H7 (cell line): Measurements from ENCODE around the gene CD300LF. TPM values are rescaled to one million over a fixed set of nuclear protein-coding genes. Genes with fewer than 3 reads are reported as not detected.

Experiments used
- DNase-seq: peaks from one replicate; pipeline ENCODE4 v3.0.0; 2012
- H3K27me3 ChIP-seq: 2 replicates; pipeline ENCODE4 v1.6.0; 2011; ENCODE audit warnings: mild to moderate bottlenecking, low read length; ENCODE audit not compliant: control insufficient read depth, insufficient read depth
- H3K36me3 ChIP-seq: replicated peaks from 2 replicates; pipeline ENCODE4 v1.5.1; 2011; ENCODE audit warnings: low read length; ENCODE audit not compliant: control insufficient read depth, insufficient read depth
- H3K4me3 ChIP-seq: 2 replicates; pipeline ENCODE4 v1.5.1; 2011; ENCODE audit warnings: low read depth, mild to moderate bottlenecking, control low read depth, low read length, moderate library complexity; ENCODE audit not compliant: insufficient read depth
- total RNA-seq: library from RNA; depleted of rRNA; stranded (reverse); fragments of >200 nt; shearing (Covaris generic); gene quantifications from 2 replicates; pipeline ENCODE4 v1.2.3, GENCODE V29; 2014

CD300LF gene
- total RNA-seq, 1 experiment from 2014 or later: not detected

GRCh38 chr17:74740641-74741387 is 28.1 kb upstream of the CD300LF start:
- H3K36me3 ChIP-seq: no peaks in the 10 kb centered on the region
- H3K4me3 ChIP-seq: no peak overlapping the region
- peaks cover 11% of the 10 kb centered on the region for H3K27me3 ChIP-seq
- peak; percentile 18 for DNase-seq

GRCh38 chr17:74740173-74740572 is 27.4 kb upstream of the CD300LF start:
- H3K27me3 ChIP-seq: peaks cover 13% of the 10 kb centered on the region
- H3K4me3 ChIP-seq: no peak overlapping the region
- DNase-seq: no peak
- H3K36me3 ChIP-seq: no peaks in the 10 kb centered on the region

- Histone ChIP-seq H3K27me3 (peaks cover 14% of the 10 kb centered on the region), H3K36me3 (no peaks in the 10 kb centered on the region), H3K4me3 (no peak overlapping the region)
- DNase-seq: peak; percentile 31
Observed at GRCh38 chr17:74739227-74739831, 26.6 kb upstream of the CD300LF start.

GRCh38 chr17:74738051-74738996 is 25.6 kb upstream of the CD300LF start:
- Histone ChIP-seq H3K36me3 (no peaks in the 10 kb centered on the region), H3K4me3 (peak overlapping the region; percentile 67; the same call in 1 of the 2 replicates), H3K27me3 (peaks cover 21% of the 10 kb centered on the region)

GRCh38 chr17:74737299-74738050 is 24.8 kb upstream of the CD300LF start:
- H3K4me3 ChIP-seq: peak overlapping the region; percentile 67
- peak; percentile 92 for DNase-seq
- H3K27me3 ChIP-seq: peaks cover 22% of the 10 kb centered on the region
- H3K36me3 ChIP-seq: no peaks in the 10 kb centered on the region

More at GRCh38 chr17:74738051-74738996, 25.6 kb upstream of the CD300LF start:
- DNase-seq: peak; percentile 50

GRCh38 chr17:74736513-74737298 is 24.0 kb upstream of the CD300LF start, which contains the start of gene RAB37:
RAB37 (plus strand) TSS chr17:74737256; CDS start chr17:74737273, 17 bp downstream.
- H3K4me3 ChIP-seq: peak within 1 kb of the TSS; percentile 67
- H3K27me3 ChIP-seq: peaks cover 22% of the 10 kb centered on the region
- no peaks in the 10 kb centered on the region for H3K36me3 ChIP-seq
- DNase-seq: peak; percentile 97

GRCh38 chr17:74734256-74734655 is 21.5 kb upstream of the CD300LF start:
- DNase-seq: no peak
- Histone ChIP-seq H3K36me3 (no peaks in the 10 kb centered on the region), H3K4me3 (no peak overlapping the region), H3K27me3 (peaks cover 22% of the 10 kb centered on the region)

- Histone ChIP-seq H3K27me3 (peaks cover 22% of the 10 kb centered on the region), H3K36me3 (no peaks in the 10 kb centered on the region), H3K4me3 (no peak overlapping the region)
- DNase-seq: no peak
Observed at GRCh38 chr17:74733365-74734122, 20.8 kb upstream of the CD300LF start.

GRCh38 chr17:74732042-74732867 is 19.5 kb upstream of the CD300LF start:
- Histone ChIP-seq H3K36me3 (no peaks in the 10 kb centered on the region), H3K4me3 (no peak overlapping the region), H3K27me3 (peaks cover 16% of the 10 kb centered on the region)
- no peak for DNase-seq

GRCh38 chr17:74731347-74731605 is 18.6 kb upstream of the CD300LF start:
- no peak for DNase-seq
- Histone ChIP-seq H3K27me3 (peaks cover 11% of the 10 kb centered on the region), H3K4me3 (no peak overlapping the region), H3K36me3 (no peaks in the 10 kb centered on the region)

- no peak for DNase-seq
- Histone ChIP-seq H3K27me3 (peaks cover 11% of the 10 kb centered on the region), H3K36me3 (no peaks in the 10 kb centered on the region), H3K4me3 (no peak overlapping the region)
Observed at GRCh38 chr17:74730491-74731346, 18.0 kb upstream of the CD300LF start.

GRCh38 chr17:74729866-74730265 is 17.1 kb upstream of the CD300LF start:
- Histone ChIP-seq H3K27me3 (peaks cover 7% of the 10 kb centered on the region), H3K4me3 (no peak overlapping the region), H3K36me3 (no peaks in the 10 kb centered on the region)
- DNase-seq: peak; percentile 21
